HFF-Myc (cell line): ENCODE measurements around the gene GPR50.

Experiments used
- DNase-seq: peaks from one replicate; pipeline ENCODE4 v3.0.0-alpha.2; 2011; ENCODE audit warnings: low read depth; ENCODE audit errors: extremely low read depth
- H3K4me3 ChIP-seq: replicated peaks from 2 replicates; pipeline ENCODE4 v1.5.1; 2011; ENCODE audit warnings: low read depth, mild to moderate bottlenecking, control low read depth, low read length
- TF ChIP-seq, protein P1 (sequence below): IDR thresholded peaks from 2 replicates; pipeline ENCODE4 v1.5.1; 2012; ENCODE audit warnings: mild to moderate bottlenecking, low read depth, low read length, control low read depth; ENCODE audit errors: missing control alignments

GPR50 gene

DNA sequence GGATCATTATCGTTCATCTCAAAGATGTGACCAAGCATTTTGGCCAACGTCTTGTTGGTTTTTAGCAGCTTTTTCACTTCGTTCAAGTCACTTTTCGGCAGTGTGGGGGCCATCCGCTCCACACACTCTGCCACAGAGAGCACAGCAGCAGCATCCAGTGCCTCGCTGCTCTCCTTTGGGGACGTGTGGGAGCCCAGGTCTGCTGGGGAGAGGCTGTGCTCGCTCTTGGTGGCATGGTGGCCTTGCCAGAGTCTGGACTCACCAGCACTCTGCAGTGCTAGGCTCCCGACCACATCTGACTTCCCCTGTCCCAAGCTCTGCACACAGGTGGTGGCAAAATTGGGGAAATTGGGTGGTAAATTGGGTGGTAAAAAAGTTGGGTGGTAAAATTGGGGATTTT lies 50.6 kb downstream of the GPR50 start:
- no peak for DNase-seq
- H3K4me3 ChIP-seq, result no peak overlapping the region
- TF ChIP-seq, protein P1, sequence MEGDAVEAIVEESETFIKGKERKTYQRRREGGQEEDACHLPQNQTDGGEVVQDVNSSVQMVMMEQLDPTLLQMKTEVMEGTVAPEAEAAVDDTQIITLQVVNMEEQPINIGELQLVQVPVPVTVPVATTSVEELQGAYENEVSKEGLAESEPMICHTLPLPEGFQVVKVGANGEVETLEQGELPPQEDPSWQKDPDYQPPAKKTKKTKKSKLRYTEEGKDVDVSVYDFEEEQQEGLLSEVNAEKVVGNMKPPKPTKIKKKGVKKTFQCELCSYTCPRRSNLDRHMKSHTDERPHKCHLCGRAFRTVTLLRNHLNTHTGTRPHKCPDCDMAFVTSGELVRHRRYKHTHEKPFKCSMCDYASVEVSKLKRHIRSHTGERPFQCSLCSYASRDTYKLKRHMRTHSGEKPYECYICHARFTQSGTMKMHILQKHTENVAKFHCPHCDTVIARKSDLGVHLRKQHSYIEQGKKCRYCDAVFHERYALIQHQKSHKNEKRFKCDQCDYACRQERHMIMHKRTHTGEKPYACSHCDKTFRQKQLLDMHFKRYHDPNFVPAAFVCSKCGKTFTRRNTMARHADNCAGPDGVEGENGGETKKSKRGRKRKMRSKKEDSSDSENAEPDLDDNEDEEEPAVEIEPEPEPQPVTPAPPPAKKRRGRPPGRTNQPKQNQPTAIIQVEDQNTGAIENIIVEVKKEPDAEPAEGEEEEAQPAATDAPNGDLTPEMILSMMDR, result no peak

- TF ChIP-seq, protein P1, result no peak
- DNase-seq, result no peak
- no peak overlapping the region for H3K4me3 ChIP-seq
Observed at GRCh38 chrX:151227627-151228026, 51.2 kb downstream of the GPR50 start.

DNA sequence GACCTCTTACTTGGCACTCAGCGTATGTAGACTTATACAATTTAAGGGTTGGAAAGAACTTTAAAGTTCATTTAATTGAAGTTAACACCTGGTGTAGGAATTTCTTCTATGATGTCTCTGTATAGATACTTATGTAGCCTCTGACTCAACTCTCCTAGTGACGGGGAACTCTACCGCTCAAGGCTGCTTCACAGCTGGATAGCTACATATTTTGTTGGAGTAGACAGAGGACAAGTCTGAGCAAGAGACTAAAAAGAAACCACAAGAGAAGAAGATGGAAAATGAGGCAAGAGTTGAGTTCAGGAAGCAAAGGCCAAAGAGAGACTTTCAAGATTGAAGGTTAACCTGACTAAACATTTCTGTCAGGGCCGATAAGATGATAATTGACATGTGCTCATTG lies 52.6 kb downstream of the GPR50 start:
- TF ChIP-seq, protein P1, result no peak
- H3K4me3 ChIP-seq, result no peak overlapping the region
- no peak for DNase-seq
